B cell (primary cell): ENCODE data around the gene ZNF736. TPM values are rescaled to one million over a fixed set of nuclear protein-coding genes. Genes with fewer than 3 reads are reported as not detected.

Source experiments
- ATAC-seq: fragments of 200-7000 bp; cut with Tn5 transposase; one replicate; pipeline ENCODE4 v1.10.0; 2021; ENCODE audit warnings: low read depth, mild to moderate bottlenecking, moderate number of reproducible peaks, moderate library complexity
- CTCF ChIA-PET: fragments of 350-600 bp; sonication (Branson Sonifier 250); formaldehyde crosslinking; loops from one replicate; lab custom pipeline; 2021; ENCODE audit warnings: antibody characterized with exemption, inconsistent platforms; lab: Charles Lee
- POLR2A ChIA-PET: fragments of 350-600 bp; sonication (Branson Sonifier 250); formaldehyde crosslinking; loops from one replicate; lab custom pipeline; 2021; ENCODE audit warnings: antibody characterized with exemption; lab: Charles Lee
- DNase-seq: peaks from one replicate; pipeline ENCODE4 v3.0.0; 2013
- H2AFZ ChIP-seq: 2 replicates; pipeline ENCODE4 v1.6.1; 2012; ENCODE audit warnings: mild to moderate bottlenecking, low read depth, low read length; ENCODE audit not compliant: insufficient read depth, poor library complexity, severe bottlenecking
- H3K27ac ChIP-seq, 2 donors: 1 replicate in 1 of 2; 2 replicates in 1 of 2; pipeline ENCODE4 v1.5.1; 2012 to 2013; ENCODE audit warnings: low read length in 2 of 2, mild to moderate bottlenecking in 2 of 2, moderate library complexity in 1 of 2
- H3K27me3 ChIP-seq, 4 experiments: fragments of 200-600 bp in 1 of 4; sonication (generic) in 1 of 4; replicated peaks in 1 of 4; 1 replicate in 2 of 4; 2 replicates in 2 of 4; pipeline versions ENCODE4 v1.6.1 to v1.7.0; 2013 to 2016; ENCODE audit warnings: low read length in 3 of 4, mild to moderate bottlenecking in 2 of 4, mixed read lengths in 1 of 4, moderate library complexity in 1 of 4; ENCODE audit not compliant: insufficient read depth in 4 of 4, control insufficient read depth in 3 of 4; ENCODE audit errors: control extremely low read depth in 1 of 4
- H3K36me3 ChIP-seq, 2 experiments: replicated peaks in 1 of 2; 1 replicate in 1 of 2; 2 replicates in 1 of 2; pipeline versions ENCODE4 v1.6.1 to v1.7.1; 2013; ENCODE audit warnings: low read length in 1 of 2; ENCODE audit not compliant: insufficient read depth in 2 of 2, control insufficient read depth in 1 of 2; ENCODE audit errors: control extremely low read depth in 1 of 2, extremely low read depth in 1 of 2
- H3K4me1 ChIP-seq, 2 donors: fragments of 200-600 bp in 1 of 2; sonication (generic) in 1 of 2; 1 replicate in 1 of 2; 2 replicates in 1 of 2; pipeline versions ENCODE4 v1.5.1 to v1.6.1; 2013 to 2017; ENCODE audit warnings: low read length in 2 of 2; ENCODE audit not compliant: control insufficient read depth in 2 of 2, insufficient read depth in 2 of 2
- H3K4me2 ChIP-seq: replicated peaks from 2 replicates; pipeline ENCODE3; 2012; ENCODE audit warnings: mild to moderate bottlenecking, low read depth, low read length; ENCODE audit not compliant: poor library complexity, severe bottlenecking
- H3K4me3 ChIP-seq, 5 experiments: fragments of 200-600 bp in 1 of 5; sonication (generic) in 1 of 5; 1 replicate in 3 of 5; 2 replicates in 2 of 5; pipeline versions ENCODE4 v1.5.1 to v1.7.0; 2011 to 2016; ENCODE audit warnings: low read length in 4 of 5, mild to moderate bottlenecking in 4 of 5, low read depth in 2 of 5, control low read depth in 1 of 5, moderate library complexity in 1 of 5; ENCODE audit not compliant: insufficient read depth in 1 of 5; ENCODE audit errors: control extremely low read depth in 1 of 5, extremely low read depth in 1 of 5
- H3K79me2 ChIP-seq: fragments of 200-600 bp; sonication (generic); one replicate; pipeline ENCODE4 v1.6.0; 2016; ENCODE audit warnings: low read length; ENCODE audit not compliant: control insufficient read depth, insufficient read depth
- H3K9ac ChIP-seq: fragments of 200-600 bp; sonication (generic); 2 replicates; pipeline ENCODE4 v1.6.1; 2017; ENCODE audit warnings: mild to moderate bottlenecking, low read length, moderate library complexity
- H3K9me3 ChIP-seq, 3 donors: one replicate each; pipeline versions ENCODE4 v1.6.1 to v1.7.1; 2013; ENCODE audit warnings: low read length in 2 of 3; ENCODE audit not compliant: control insufficient read depth in 2 of 3, insufficient read depth in 1 of 3; ENCODE audit errors: control extremely low read depth in 1 of 3
- H4K20me1 ChIP-seq: 2 replicates; pipeline ENCODE4 v1.6.0; 2012; ENCODE audit warnings: mild to moderate bottlenecking, low read length; ENCODE audit not compliant: insufficient read depth, control insufficient read depth, poor library complexity, severe bottlenecking
- H3K27ac Mint-ChIP-seq: one replicate; pipeline ENCODE4 v1.8.0; 2021; ENCODE audit warnings: mixed read lengths
- H3K27me3 Mint-ChIP-seq: one replicate; pipeline ENCODE4 v1.8.0; 2021; ENCODE audit warnings: mixed read lengths
- H3K4me1 Mint-ChIP-seq: one replicate; pipeline ENCODE4 v1.8.0; 2021; ENCODE audit warnings: mixed read lengths
- H3K4me3 Mint-ChIP-seq: one replicate; pipeline ENCODE4 v1.8.0; 2021; ENCODE audit warnings: mixed read lengths
- H3K9me3 Mint-ChIP-seq: one replicate; pipeline ENCODE4 v1.8.0; 2022; ENCODE audit warnings: mixed read lengths; ENCODE audit not compliant: insufficient read depth
- EZH2 ChIP-seq: IDR thresholded peaks from 2 replicates; pipeline ENCODE4 v1.6.1; 2012; ENCODE audit warnings: borderline replicate concordance, low read depth, mild to moderate bottlenecking, moderate library complexity, low read length; ENCODE audit not compliant: insufficient read depth, poor library complexity, severe bottlenecking
- WGBS: methylation state at CpG from one replicate; pipeline ENCODE4 v1.1.5; 2013; ENCODE audit warnings: missing lambda C conversion rate; ENCODE audit not compliant: insufficient coverage; 5-methylcytosine and 5-hydroxymethylcytosine counted together
- intact Hi-C: fragments of 100-400 bp; cut with micrococcal nuclease; formaldehyde crosslinking; loops from one replicate; pipeline ENCODE4 v1.10.0; 2022
- polyA plus RNA-seq: library from polyadenylated mRNA; depleted of rRNA; stranded (reverse); fragments of >200 nt; gene quantifications from 2 replicates; pipeline ENCODE4 v1.2.3, GENCODE V29; 2012
- total RNA-seq, 2 donors: library from RNA; stranded (reverse); fragments of 120-200 nt in 1 of 2; gene quantifications; 1 replicate in 1 of 2; 2 replicates in 1 of 2; pipeline versions ENCODE4 v1.2.3 to v1.2.4, GENCODE V29; 2013 to 2022
- TF ChIP-seq, protein P1 (sequence below): fragments of 200-600 bp; IDR thresholded peaks from one replicate; pipeline ENCODE4 v1.8.0; 2022; ENCODE audit warnings: antibody characterized with exemption, mild to moderate bottlenecking

ZNF736 gene
- total and polyA plus RNA-seq, 2 donors (not counting 1 experiment from before 2014, with no cell fraction given), result 10.0 to 79.8 TPM

DNA sequence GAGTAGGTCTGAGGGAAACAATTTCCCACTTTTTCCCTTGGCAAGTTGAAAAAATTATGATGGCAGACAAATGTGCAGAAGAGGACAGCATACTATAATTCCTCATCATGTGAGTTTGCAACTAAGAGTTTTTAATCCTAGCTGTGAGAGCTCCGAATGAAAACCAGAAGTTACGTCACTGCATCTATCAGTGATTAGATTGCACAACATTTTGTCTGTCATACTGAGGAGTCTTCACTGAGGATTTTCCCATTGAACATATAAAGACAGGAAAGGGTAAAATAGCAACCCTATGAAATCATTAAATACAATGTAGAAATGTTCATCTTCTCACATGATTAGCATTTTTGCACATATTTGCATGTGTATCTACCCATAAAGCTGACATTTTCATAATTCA lies 45.8 kb downstream of the ZNF736 start:
- H3K4me2 ChIP-seq, result no peak overlapping the region
- no peak for TF ChIP-seq EZH2
- TF ChIP-seq, protein P1, sequence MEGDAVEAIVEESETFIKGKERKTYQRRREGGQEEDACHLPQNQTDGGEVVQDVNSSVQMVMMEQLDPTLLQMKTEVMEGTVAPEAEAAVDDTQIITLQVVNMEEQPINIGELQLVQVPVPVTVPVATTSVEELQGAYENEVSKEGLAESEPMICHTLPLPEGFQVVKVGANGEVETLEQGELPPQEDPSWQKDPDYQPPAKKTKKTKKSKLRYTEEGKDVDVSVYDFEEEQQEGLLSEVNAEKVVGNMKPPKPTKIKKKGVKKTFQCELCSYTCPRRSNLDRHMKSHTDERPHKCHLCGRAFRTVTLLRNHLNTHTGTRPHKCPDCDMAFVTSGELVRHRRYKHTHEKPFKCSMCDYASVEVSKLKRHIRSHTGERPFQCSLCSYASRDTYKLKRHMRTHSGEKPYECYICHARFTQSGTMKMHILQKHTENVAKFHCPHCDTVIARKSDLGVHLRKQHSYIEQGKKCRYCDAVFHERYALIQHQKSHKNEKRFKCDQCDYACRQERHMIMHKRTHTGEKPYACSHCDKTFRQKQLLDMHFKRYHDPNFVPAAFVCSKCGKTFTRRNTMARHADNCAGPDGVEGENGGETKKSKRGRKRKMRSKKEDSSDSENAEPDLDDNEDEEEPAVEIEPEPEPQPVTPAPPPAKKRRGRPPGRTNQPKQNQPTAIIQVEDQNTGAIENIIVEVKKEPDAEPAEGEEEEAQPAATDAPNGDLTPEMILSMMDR, result no peak
- no peaks in the 10 kb centered on the region for H4K20me1 ChIP-seq
- intact Hi-C loops, result no loop called here
- CTCF ChIA-PET, result interaction anchor here (1.1 kb wide), 1 partner anchor 176 kb away, joined by 3 read pairs; no protein-coding TSS in a partner anchor
- POLR2A ChIA-PET, result no interaction called here
- H3K27ac ChIP-seq, result no peak overlapping the region
- peaks cover 4 to 72% (median 46%) of the 10 kb centered on the region in 3 donors for H3K9me3 ChIP-seq
- H3K27me3 Mint-ChIP-seq, result no peaks in the 10 kb centered on the region
- ATAC-seq (no peak), DNase-seq (no peak)
- H3K79me2 ChIP-seq, result no peaks in the 10 kb centered on the region
- no peak overlapping the region for H3K9ac ChIP-seq
- no peaks in the 10 kb centered on the region for H3K27me3 ChIP-seq
- H3K4me3 ChIP-seq, result no peak overlapping the region
- 100% methylated on average over 1 of the region's 2 CpGs for WGBS
- no peaks in the 10 kb centered on the region for H3K4me1 Mint-ChIP-seq
- peaks cover 26% of the 10 kb centered on the region for H3K9me3 Mint-ChIP-seq
- H3K36me3 ChIP-seq, result no peaks in the 10 kb centered on the region
- H2AFZ ChIP-seq, result no peak overlapping the region
- no peak overlapping the region for H3K4me3 Mint-ChIP-seq
- no peak overlapping the region for H3K27ac Mint-ChIP-seq
- no peaks in the 10 kb centered on the region for H3K4me1 ChIP-seq

DNA sequence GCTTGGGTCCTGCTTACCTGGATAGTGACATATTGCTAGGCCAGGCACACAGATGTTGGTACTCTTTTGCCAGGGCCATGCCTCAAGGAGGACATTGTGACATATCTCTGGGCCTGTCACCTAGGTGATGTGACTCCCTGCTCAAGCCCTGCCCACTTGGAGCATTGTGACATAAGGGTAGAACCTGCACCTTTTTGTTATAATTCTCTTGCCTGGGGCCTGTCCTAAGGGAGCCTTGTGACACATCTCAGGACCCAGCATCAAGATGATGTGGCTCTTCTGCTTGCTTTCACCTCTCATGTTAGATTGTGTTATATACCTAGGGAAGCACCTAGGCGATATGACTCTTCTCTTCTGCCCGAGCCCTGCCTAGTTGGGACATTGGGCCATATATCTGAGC lies 57.4 kb downstream of the ZNF736 start:
- no peak overlapping the region for H3K27ac Mint-ChIP-seq
- CTCF ChIA-PET, result no interaction called here
- ATAC-seq, result no peak

More for the DNA sequence above, 57.4 kb downstream of the ZNF736 start:
- POLR2A ChIA-PET, result no interaction called here
- Histone ChIP-seq H3K9ac (no peak overlapping the region), H3K4me1 (no peaks in the 10 kb centered on the region), H3K9me3 (peaks cover 4 to 28% (median 25%) of the 10 kb centered on the region in 3 donors), H3K4me3 (no peak overlapping the region), H3K27ac (no peak overlapping the region), H3K4me2 (no peak overlapping the region), H3K27me3 (no peaks in the 10 kb centered on the region), H4K20me1 (no peaks in the 10 kb centered on the region), H2AFZ (no peak overlapping the region), H3K79me2 (no peaks in the 10 kb centered on the region), H3K36me3 (no peaks in the 10 kb centered on the region)
- intact Hi-C loops, result no loop called here
- Mint-ChIP-seq H3K27me3 (no peaks in the 10 kb centered on the region), H3K4me3 (no peak overlapping the region), H3K4me1 (no peaks in the 10 kb centered on the region), H3K9me3 (peaks cover 24% of the 10 kb centered on the region)
- no peak for DNase-seq
- WGBS, result no CpG with 5 or more reads among the region's 2 CpGs
- TF ChIP-seq EZH2, result no peak
- TF ChIP-seq, protein P1, result no peak
